Activated naive CD8-positive, alpha-beta T cell treated with anti-CD3 and anti-CD28 coated beads, Interleukin-2, amount 50 U/mL, for 24 hours (primary cell): ENCODE measurements around the gene ADAMTS17.

Experiments
- ATAC-seq: fragments of 150-1000 bp; cut with Tn5 transposase; one replicate; pipeline ENCODE4 v1.10.0; 2021
- DNase-seq: peaks from one replicate; pipeline ENCODE4 v3.0.0; 2021
- H3K27ac Mint-ChIP-seq: one replicate; pipeline ENCODE4 v1.8.0; 2021; ENCODE audit warnings: mild to moderate bottlenecking, mixed read lengths
- H3K27me3 Mint-ChIP-seq: one replicate; pipeline ENCODE4 v1.8.0; 2021; ENCODE audit warnings: mixed read lengths
- H3K36me3 Mint-ChIP-seq: one replicate; pipeline ENCODE4 v1.8.0; 2021; ENCODE audit warnings: low read depth, mixed read lengths
- H3K4me1 Mint-ChIP-seq: one replicate; pipeline ENCODE4 v1.8.0; 2021; ENCODE audit warnings: mixed read lengths
- H3K4me3 Mint-ChIP-seq: one replicate; pipeline ENCODE4 v1.8.0; 2021; ENCODE audit warnings: mild to moderate bottlenecking, moderate library complexity, mixed read lengths
- H3K9me3 Mint-ChIP-seq: one replicate; pipeline ENCODE4 v1.8.0; 2021; ENCODE audit warnings: mixed read lengths

ADAMTS17 gene

DNA sequence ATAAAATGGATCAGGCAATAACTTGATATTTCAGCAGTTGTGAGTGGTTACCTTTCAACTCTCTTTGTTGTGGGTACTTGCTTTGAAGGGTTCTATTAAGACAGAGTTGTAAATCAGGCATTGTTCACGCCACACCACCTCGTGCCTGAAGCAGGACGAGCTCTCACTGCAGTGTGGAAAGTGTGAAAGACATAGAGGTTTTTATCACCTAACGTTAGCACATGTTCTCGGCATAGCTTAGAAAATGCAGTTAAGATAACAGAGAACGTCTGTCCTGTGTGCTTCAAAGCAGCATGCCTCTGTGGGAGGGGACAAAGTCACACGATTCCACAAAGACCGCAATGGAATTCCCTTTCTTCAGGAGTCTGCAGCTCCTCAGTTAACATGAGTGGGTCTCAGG is 7.8 kb downstream of the ADAMTS17 start:
- H3K27ac Mint-ChIP-seq, result no peak overlapping the region

GRCh38 chr15:100333236-100333635 is 8.5 kb downstream of the ADAMTS17 start:
- Mint-ChIP-seq H3K4me3 (no peak overlapping the region), H3K27ac (no peak overlapping the region), H3K4me1 (peaks cover 52% of the 10 kb centered on the region), H3K27me3 (peaks cover 2% of the 10 kb centered on the region), H3K36me3 (no peaks in the 10 kb centered on the region), H3K9me3 (no peaks in the 10 kb centered on the region)
- DNase-seq (no peak), ATAC-seq (no peak)

More for the DNA sequence above, 7.8 kb downstream of the ADAMTS17 start:
- DNase-seq (no peak), ATAC-seq (no peak)
- no peak overlapping the region for H3K4me3 Mint-ChIP-seq
- H3K9me3 Mint-ChIP-seq, result no peaks in the 10 kb centered on the region
- no peaks in the 10 kb centered on the region for H3K36me3 Mint-ChIP-seq
- peaks cover 57% of the 10 kb centered on the region for H3K4me1 Mint-ChIP-seq
- H3K27me3 Mint-ChIP-seq, result peaks cover 4% of the 10 kb centered on the region

GRCh38 chr15:100332721-100333120 is 9.1 kb downstream of the ADAMTS17 start:
- DNase-seq, result no peak
- H3K4me1 Mint-ChIP-seq, result peaks cover 52% of the 10 kb centered on the region

DNA sequence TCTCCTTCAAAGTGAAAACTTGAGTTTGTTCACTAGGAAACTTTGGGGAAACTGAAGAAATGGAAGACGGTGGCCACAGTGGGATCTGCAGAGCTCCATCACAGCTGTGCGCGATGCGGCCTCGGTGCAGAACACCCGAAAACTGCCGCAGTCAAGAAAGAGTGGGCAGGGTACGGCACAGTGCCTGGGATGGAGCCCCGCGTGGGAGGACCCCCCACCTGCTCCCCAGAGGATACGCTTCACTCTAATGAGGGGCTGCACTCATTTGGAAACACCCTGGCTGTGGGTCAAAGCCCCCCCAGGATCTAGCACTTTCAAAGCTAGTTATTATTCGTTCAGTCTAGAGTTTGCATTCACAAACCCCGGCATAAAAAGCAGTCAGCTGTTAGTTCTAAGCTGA is 9.5 kb downstream of the ADAMTS17 start:
- no peak for ATAC-seq
- Mint-ChIP-seq H3K36me3 (no peaks in the 10 kb centered on the region), H3K27me3 (peaks cover 2% of the 10 kb centered on the region), H3K9me3 (no peaks in the 10 kb centered on the region), H3K4me3 (no peak overlapping the region), H3K4me1 (peaks cover 52% of the 10 kb centered on the region), H3K27ac (no peak overlapping the region)
- DNase-seq, result no peak

More at GRCh38 chr15:100332721-100333120, 9.1 kb downstream of the ADAMTS17 start:
- no peak overlapping the region for H3K4me3 Mint-ChIP-seq
- H3K36me3 Mint-ChIP-seq, result no peaks in the 10 kb centered on the region
- no peaks in the 10 kb centered on the region for H3K9me3 Mint-ChIP-seq
- H3K27ac Mint-ChIP-seq, result no peak overlapping the region
- no peak for ATAC-seq
- peaks cover 2% of the 10 kb centered on the region for H3K27me3 Mint-ChIP-seq

- no peaks in the 10 kb centered on the region for H3K9me3 Mint-ChIP-seq
- ATAC-seq, result no peak
- H3K27me3 Mint-ChIP-seq, result peaks cover 2% of the 10 kb centered on the region
- peaks cover 52% of the 10 kb centered on the region for H3K4me1 Mint-ChIP-seq
- H3K27ac Mint-ChIP-seq, result no peak overlapping the region
- DNase-seq, result no peak
- peak overlapping the region; percentile 19 for H3K4me3 Mint-ChIP-seq
- no peaks in the 10 kb centered on the region for H3K36me3 Mint-ChIP-seq
These were observed 11.1 kb downstream of the ADAMTS17 start for GRCh38 chr15:100330629-100331215.

- peak; percentile 36 for DNase-seq
- Mint-ChIP-seq H3K4me1 (peaks cover 49% of the 10 kb centered on the region), H3K4me3 (peak overlapping the region; percentile 19), H3K9me3 (no peaks in the 10 kb centered on the region), H3K36me3 (no peaks in the 10 kb centered on the region), H3K27ac (no peak overlapping the region), H3K27me3 (peaks cover 2% of the 10 kb centered on the region)
- peak; percentile 60 for ATAC-seq
These were observed 11.6 kb downstream of the ADAMTS17 start for GRCh38 chr15:100330221-100330620.

- no peak overlapping the region for H3K27ac Mint-ChIP-seq
These were observed 13.0 kb downstream of the ADAMTS17 start for GRCh38 chr15:100328796-100329195.

GRCh38 chr15:100318880-100319279 is 22.9 kb downstream of the ADAMTS17 start:
- DNase-seq, result no peak
- H3K27ac Mint-ChIP-seq, result no peak overlapping the region
- no peak overlapping the region for H3K4me3 Mint-ChIP-seq
- no peaks in the 10 kb centered on the region for H3K9me3 Mint-ChIP-seq
- peaks cover 10% of the 10 kb centered on the region for H3K36me3 Mint-ChIP-seq
- no peaks in the 10 kb centered on the region for H3K27me3 Mint-ChIP-seq
- ATAC-seq, result no peak
- H3K4me1 Mint-ChIP-seq, result no peaks in the 10 kb centered on the region

More at GRCh38 chr15:100328796-100329195, 13.0 kb downstream of the ADAMTS17 start:
- no peak for ATAC-seq
- peaks cover 35% of the 10 kb centered on the region for H3K4me1 Mint-ChIP-seq
- no peak overlapping the region for H3K4me3 Mint-ChIP-seq
- no peaks in the 10 kb centered on the region for H3K9me3 Mint-ChIP-seq
- no peaks in the 10 kb centered on the region for H3K36me3 Mint-ChIP-seq
- no peaks in the 10 kb centered on the region for H3K27me3 Mint-ChIP-seq
- DNase-seq, result no peak

DNA sequence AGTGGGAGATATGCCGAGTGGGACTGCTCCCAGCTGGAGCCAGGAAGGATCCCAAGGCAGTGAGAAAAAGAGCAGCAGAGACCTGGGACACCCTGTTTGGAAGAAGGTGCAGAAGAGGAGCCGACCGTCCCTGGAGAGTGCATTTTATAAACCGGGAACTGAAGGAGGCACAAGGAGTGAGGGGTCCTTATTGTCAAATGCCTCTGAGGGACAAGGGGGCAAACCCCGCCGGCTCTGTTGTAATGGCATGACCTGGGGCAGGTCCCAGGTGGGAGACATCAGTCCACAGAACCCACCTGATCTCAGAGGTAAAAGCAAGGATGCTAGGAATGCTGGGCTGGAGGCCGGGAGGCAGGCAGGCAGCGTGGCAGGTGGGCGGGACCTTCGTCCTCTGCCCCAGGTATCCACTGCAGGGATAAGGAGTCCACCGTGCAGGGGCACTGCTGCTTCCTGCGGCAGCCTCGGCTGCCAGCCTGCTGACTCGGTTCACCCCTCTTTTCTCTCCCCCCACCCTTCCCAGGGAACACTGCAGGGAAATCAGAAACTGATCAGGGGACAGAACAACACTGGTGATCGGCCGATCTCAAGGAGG is 26.9 kb downstream of the ADAMTS17 start:
- no peaks in the 10 kb centered on the region for H3K9me3 Mint-ChIP-seq
- H3K4me3 Mint-ChIP-seq, result no peak overlapping the region
- H3K4me1 Mint-ChIP-seq, result no peaks in the 10 kb centered on the region
- no peak overlapping the region for H3K27ac Mint-ChIP-seq
- H3K36me3 Mint-ChIP-seq, result peaks cover 8% of the 10 kb centered on the region
- no peaks in the 10 kb centered on the region for H3K27me3 Mint-ChIP-seq
- DNase-seq, result no peak
- ATAC-seq, result no peak

GRCh38 chr15:100311833-100312476 is 29.8 kb downstream of the ADAMTS17 start:
- no peak for ATAC-seq
- H3K4me3 Mint-ChIP-seq, result no peak overlapping the region
- H3K27ac Mint-ChIP-seq, result no peak overlapping the region
- H3K4me1 Mint-ChIP-seq, result peaks cover 6% of the 10 kb centered on the region
- H3K27me3 Mint-ChIP-seq, result no peaks in the 10 kb centered on the region
- no peak for DNase-seq
- H3K9me3 Mint-ChIP-seq, result no peaks in the 10 kb centered on the region
- H3K36me3 Mint-ChIP-seq, result peaks cover 4% of the 10 kb centered on the region

GRCh38 chr15:100311154-100311625 is 30.6 kb downstream of the ADAMTS17 start:
- no peaks in the 10 kb centered on the region for H3K9me3 Mint-ChIP-seq
- no peak overlapping the region for H3K27ac Mint-ChIP-seq
- peaks cover 6% of the 10 kb centered on the region for H3K4me1 Mint-ChIP-seq
- no peak for ATAC-seq
- H3K36me3 Mint-ChIP-seq, result peaks cover 4% of the 10 kb centered on the region
- no peak overlapping the region for H3K4me3 Mint-ChIP-seq
- no peaks in the 10 kb centered on the region for H3K27me3 Mint-ChIP-seq
- no peak for DNase-seq

GRCh38 chr15:100310513-100311153 is 31.1 kb downstream of the ADAMTS17 start:
- Mint-ChIP-seq H3K27me3 (no peaks in the 10 kb centered on the region), H3K4me3 (no peak overlapping the region), H3K27ac (no peak overlapping the region), H3K4me1 (peaks cover 6% of the 10 kb centered on the region), H3K36me3 (peaks cover 4% of the 10 kb centered on the region), H3K9me3 (no peaks in the 10 kb centered on the region)
- DNase-seq, result no peak
- no peak for ATAC-seq

GRCh38 chr15:100310041-100310405 is 31.8 kb downstream of the ADAMTS17 start:
- no peak overlapping the region for H3K4me3 Mint-ChIP-seq
- no peaks in the 10 kb centered on the region for H3K9me3 Mint-ChIP-seq
- ATAC-seq (no peak), DNase-seq (no peak)
- peaks cover 4% of the 10 kb centered on the region for H3K36me3 Mint-ChIP-seq
- H3K4me1 Mint-ChIP-seq, result peaks cover 6% of the 10 kb centered on the region
- H3K27ac Mint-ChIP-seq, result no peak overlapping the region
- no peaks in the 10 kb centered on the region for H3K27me3 Mint-ChIP-seq

- peaks cover 6% of the 10 kb centered on the region for H3K4me1 Mint-ChIP-seq
- no peaks in the 10 kb centered on the region for H3K9me3 Mint-ChIP-seq
- peaks cover 4% of the 10 kb centered on the region for H3K36me3 Mint-ChIP-seq
- DNase-seq (no peak), ATAC-seq (no peak)
- no peaks in the 10 kb centered on the region for H3K27me3 Mint-ChIP-seq
- no peak overlapping the region for H3K4me3 Mint-ChIP-seq
- no peak overlapping the region for H3K27ac Mint-ChIP-seq
These were observed 32.4 kb downstream of the ADAMTS17 start for GRCh38 chr15:100309109-100310040.
